ENCODE results near the gene GABPB1. TPM values are rescaled to one million over a fixed set of nuclear protein-coding genes. Genes with fewer than 3 reads are reported as not detected.

Gene GABPB1
- total RNA-seq, 1 experiment from 2014 or later, result 35.3 TPM

DNA sequence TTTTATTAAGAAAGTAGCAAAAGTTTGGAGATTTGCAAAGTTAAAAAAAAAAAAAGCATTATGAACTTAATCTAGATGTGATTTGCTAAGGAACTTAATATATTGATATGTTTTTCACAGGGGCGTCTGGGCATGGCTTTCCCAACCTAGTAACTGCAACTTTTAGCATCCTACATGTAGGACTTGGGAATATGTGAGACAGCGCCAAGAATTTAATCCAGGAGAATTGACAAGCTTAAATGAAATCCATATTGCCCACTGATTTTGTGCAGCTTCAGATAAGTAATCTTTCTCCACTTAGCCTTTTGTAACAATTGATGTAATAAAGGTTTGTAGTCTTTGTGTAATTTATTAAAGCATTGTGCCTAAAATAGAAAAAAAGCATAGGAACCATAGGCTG lies 982 bp upstream of the GABPB1 start:
- DNase-seq (ENCODE audit: low spot score), result no peak
- H3K27ac ChIP-seq (ENCODE audit: low read depth, low read length, poor library complexity, severe bottlenecking), result peak overlapping the region; percentile 99
- CTCF ChIA-PET, result no interaction called here
- peak overlapping the region; percentile 92 for H3K4me3 ChIP-seq (ENCODE audit: low read depth, low read length, poor library complexity, severe bottlenecking)
- no peak for TF ChIP-seq EZH2 (IDR thresholded peaks at IDR 0.05; ENCODE audit: borderline replicate concordance, low read depth, low read length, poor library complexity, severe bottlenecking)
- TF ChIP-seq, protein P1, sequence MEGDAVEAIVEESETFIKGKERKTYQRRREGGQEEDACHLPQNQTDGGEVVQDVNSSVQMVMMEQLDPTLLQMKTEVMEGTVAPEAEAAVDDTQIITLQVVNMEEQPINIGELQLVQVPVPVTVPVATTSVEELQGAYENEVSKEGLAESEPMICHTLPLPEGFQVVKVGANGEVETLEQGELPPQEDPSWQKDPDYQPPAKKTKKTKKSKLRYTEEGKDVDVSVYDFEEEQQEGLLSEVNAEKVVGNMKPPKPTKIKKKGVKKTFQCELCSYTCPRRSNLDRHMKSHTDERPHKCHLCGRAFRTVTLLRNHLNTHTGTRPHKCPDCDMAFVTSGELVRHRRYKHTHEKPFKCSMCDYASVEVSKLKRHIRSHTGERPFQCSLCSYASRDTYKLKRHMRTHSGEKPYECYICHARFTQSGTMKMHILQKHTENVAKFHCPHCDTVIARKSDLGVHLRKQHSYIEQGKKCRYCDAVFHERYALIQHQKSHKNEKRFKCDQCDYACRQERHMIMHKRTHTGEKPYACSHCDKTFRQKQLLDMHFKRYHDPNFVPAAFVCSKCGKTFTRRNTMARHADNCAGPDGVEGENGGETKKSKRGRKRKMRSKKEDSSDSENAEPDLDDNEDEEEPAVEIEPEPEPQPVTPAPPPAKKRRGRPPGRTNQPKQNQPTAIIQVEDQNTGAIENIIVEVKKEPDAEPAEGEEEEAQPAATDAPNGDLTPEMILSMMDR (conservative IDR thresholded peaks at IDR 0.05; ENCODE audit: low read depth, low read length), result no peak
- no peaks in the 10 kb centered on the region for H3K27me3 ChIP-seq (replicated peaks; ENCODE audit: insufficient read depth, low read depth, low read length, poor library complexity)
- intact Hi-C loops (cut with micrococcal nuclease; ENCODE audit: unreplicated experiment), result loop anchor here (10.0 kb wide), 1 partner anchor 519 kb away; no protein-coding TSS in a partner anchor
- BruUV-seq (replicated peaks), result no TSS peak
- H3K36me3 ChIP-seq (ENCODE audit: insufficient read depth, low read length, poor library complexity, severe bottlenecking), result peaks cover 43% of the 10 kb centered on the region
- POLR2A ChIA-PET (ENCODE audit: low non-redundant PET), result interaction anchor here (0.6 kb wide), 1 partner anchor 37 kb away, joined by 3 read pairs; no protein-coding TSS in a partner anchor
- H3K9me3 ChIP-seq (ENCODE audit: low read depth, low read length, poor library complexity, severe bottlenecking), result no peaks in the 10 kb centered on the region
- peaks cover 18% of the 10 kb centered on the region for H3K4me1 ChIP-seq (ENCODE audit: insufficient read depth, low read length, poor library complexity, severe bottlenecking)

DNA sequence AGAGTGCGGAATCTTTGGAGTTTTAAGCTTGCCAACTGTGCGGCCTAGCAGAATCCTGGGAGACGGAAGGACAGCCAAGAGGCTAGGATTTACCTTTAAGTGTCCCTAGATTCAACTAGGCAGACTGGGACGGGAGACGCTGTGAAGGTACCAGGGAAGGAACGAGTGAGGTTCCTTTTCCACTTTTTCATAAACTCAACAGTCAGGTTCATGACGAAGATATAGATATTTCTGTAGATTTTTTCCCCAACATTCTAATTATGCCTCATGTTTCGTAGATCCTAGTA lies 564 bp upstream of the GABPB1 start:
- TF ChIP-seq, protein P1 (conservative IDR thresholded peaks at IDR 0.05; ENCODE audit: low read depth, low read length), result no peak
- TF ChIP-seq EZH2 (IDR thresholded peaks at IDR 0.05; ENCODE audit: borderline replicate concordance, low read depth, low read length, poor library complexity, severe bottlenecking), result no peak
- H3K36me3 ChIP-seq (ENCODE audit: insufficient read depth, low read length, poor library complexity, severe bottlenecking), result peaks cover 38% of the 10 kb centered on the region
- BruUV-seq (replicated peaks), result TSS peak; percentile 62
- peak overlapping the region; percentile 99 for H3K27ac ChIP-seq (ENCODE audit: low read depth, low read length, poor library complexity, severe bottlenecking)
- no peak for DNase-seq (ENCODE audit: low spot score)
- peaks cover 22% of the 10 kb centered on the region for H3K4me1 ChIP-seq (ENCODE audit: insufficient read depth, low read length, poor library complexity, severe bottlenecking)
- POLR2A ChIA-PET (ENCODE audit: low non-redundant PET), result no interaction called here
- intact Hi-C loops (cut with micrococcal nuclease; ENCODE audit: unreplicated experiment), result loop anchor here (10.0 kb wide), 1 partner anchor 519 kb away; no protein-coding TSS in a partner anchor
- no peaks in the 10 kb centered on the region for H3K27me3 ChIP-seq (replicated peaks; ENCODE audit: insufficient read depth, low read depth, low read length, poor library complexity)
- no peaks in the 10 kb centered on the region for H3K9me3 ChIP-seq (ENCODE audit: low read depth, low read length, poor library complexity, severe bottlenecking)
- CTCF ChIA-PET, result no interaction called here
- peak overlapping the region; percentile 92 for H3K4me3 ChIP-seq (ENCODE audit: low read depth, low read length, poor library complexity, severe bottlenecking)

DNA sequence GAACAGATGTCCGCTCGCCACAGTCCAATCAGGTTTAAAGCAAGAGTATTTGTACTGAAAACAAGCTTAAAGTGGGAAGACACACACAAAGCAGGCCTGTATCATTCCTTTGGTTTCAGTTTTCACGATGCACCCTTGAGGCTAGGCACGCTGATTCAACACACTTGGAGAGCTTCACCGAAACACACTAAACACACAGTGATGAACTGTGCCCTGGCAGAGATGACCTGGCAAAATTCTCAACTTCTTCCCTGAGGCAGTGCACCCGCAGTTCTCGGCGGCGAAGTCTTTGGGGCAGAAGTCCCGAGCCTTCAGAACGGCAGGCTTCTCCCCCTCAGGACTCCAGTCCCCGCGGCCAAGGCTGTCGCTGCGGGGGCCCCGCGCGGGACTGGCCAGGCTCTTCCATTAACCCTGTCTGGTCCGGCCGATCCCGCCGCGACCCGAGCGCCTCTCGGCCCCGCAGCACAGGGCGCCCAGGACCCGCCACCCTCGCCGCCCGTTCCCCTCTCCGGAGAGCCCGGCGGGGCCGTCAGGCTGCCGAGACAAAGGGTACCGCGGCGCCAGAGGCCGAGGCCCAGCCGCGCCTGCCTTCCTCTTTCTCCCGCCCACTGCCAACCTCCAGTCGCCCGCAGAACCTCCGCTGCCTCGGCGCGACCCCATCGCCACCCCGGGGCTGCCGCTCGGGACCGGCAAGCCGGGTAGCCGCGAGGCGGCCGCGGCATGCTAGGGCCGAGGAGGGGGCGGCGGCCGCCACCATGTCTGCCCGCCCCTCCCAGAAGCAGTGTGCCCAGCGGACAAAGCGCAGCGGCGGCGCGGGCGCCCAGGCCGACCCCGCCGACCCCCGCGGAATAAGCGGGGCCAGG lies 792 bp downstream of the GABPB1 start:
- DNase-seq (ENCODE audit: low spot score), result peak; percentile 78
- no peak for TF ChIP-seq EZH2 (IDR thresholded peaks at IDR 0.05; ENCODE audit: borderline replicate concordance, low read depth, low read length, poor library complexity, severe bottlenecking)
- TF ChIP-seq, protein P1 (conservative IDR thresholded peaks at IDR 0.05; ENCODE audit: low read depth, low read length), result no peak
- H3K27ac ChIP-seq (ENCODE audit: low read depth, low read length, poor library complexity, severe bottlenecking), result peak overlapping the region; percentile 99
- no peaks in the 10 kb centered on the region for H3K9me3 ChIP-seq (ENCODE audit: low read depth, low read length, poor library complexity, severe bottlenecking)
- peaks cover 22% of the 10 kb centered on the region for H3K4me1 ChIP-seq (ENCODE audit: insufficient read depth, low read length, poor library complexity, severe bottlenecking)
- no peaks in the 10 kb centered on the region for H3K27me3 ChIP-seq (replicated peaks; ENCODE audit: insufficient read depth, low read depth, low read length, poor library complexity)
- peaks cover 27% of the 10 kb centered on the region for H3K36me3 ChIP-seq (ENCODE audit: insufficient read depth, low read length, poor library complexity, severe bottlenecking)
- H3K4me3 ChIP-seq (ENCODE audit: low read depth, low read length, poor library complexity, severe bottlenecking), result peak overlapping the region; percentile 92
- POLR2A ChIA-PET (ENCODE audit: low non-redundant PET), result interaction anchor here (0.7 kb wide), 1 partner anchor 112 kb away, joined by 5 read pairs; no protein-coding TSS in a partner anchor
- intact Hi-C loops (cut with micrococcal nuclease; ENCODE audit: unreplicated experiment), result loop anchor here (10.0 kb wide), 1 partner anchor 521 kb away; no protein-coding TSS in a partner anchor
- CTCF ChIA-PET, result interaction anchor here (0.6 kb wide), 1 partner anchor 38 kb away, joined by 3 read pairs; no protein-coding TSS in a partner anchor
- BruUV-seq (replicated peaks), result no TSS peak
